GM21360 (cell line): Measurements from ENCODE around the gene TOPBP1.
"Not testable (repeated sequence)": the region's sequence is repeated elsewhere in the genome, so short reads cannot be mapped to it uniquely, and the experiment has no call there.

Source experiments
- ATAC-seq: cut with Tn5 transposase; IDR thresholded peaks from one replicate; pipeline ENCODE4 v1.9.1; 2021; ENCODE audit warnings: mild to moderate bottlenecking, moderate library complexity; ENCODE audit not compliant: unreplicated experiment

The TOPBP1 gene

GRCh38 chr3:133661454-133662277 is at the start of gene TOPBP1:
TSS of gene TOPBP1 (minus strand) at chr3:133661941. CDS start at chr3:133661127, 814 bp downstream.
- peak; percentile 81 for ATAC-seq

- no peak for ATAC-seq
Observed at GRCh38 chr3:133711013-133711412, 49.3 kb upstream of the TOPBP1 start.

GRCh38 chr3:133709139-133709750 is 47.5 kb upstream of the TOPBP1 start:
- ATAC-seq, result no peak

- no peak for ATAC-seq
Observed at GRCh38 chr3:133706033-133706432, 44.3 kb upstream of the TOPBP1 start.

- ATAC-seq, result no peak
Observed at GRCh38 chr3:133703915-133704314, 42.2 kb upstream of the TOPBP1 start.

- no peak for ATAC-seq
Observed at GRCh38 chr3:133701435-133702358, 40.0 kb upstream of the TOPBP1 start.

GRCh38 chr3:133700351-133700750 is 38.6 kb upstream of the TOPBP1 start:
- ATAC-seq, result no peak

- no peak for ATAC-seq
Observed at GRCh38 chr3:133699903-133700302, 38.2 kb upstream of the TOPBP1 start.

- no peak for ATAC-seq
Observed at GRCh38 chr3:133699467-133699866, 37.7 kb upstream of the TOPBP1 start.

- ATAC-seq, result no peak
Observed at GRCh38 chr3:133697960-133698359, 36.2 kb upstream of the TOPBP1 start.

GRCh38 chr3:133695560-133696171 is 33.9 kb upstream of the TOPBP1 start:
- ATAC-seq, result no peak

GRCh38 chr3:133694288-133695268 is 32.8 kb upstream of the TOPBP1 start:
- no peak for ATAC-seq

- ATAC-seq, result no peak
Observed at GRCh38 chr3:133693821-133694220, 32.1 kb upstream of the TOPBP1 start.

- no peak for ATAC-seq
Observed at GRCh38 chr3:133692759-133693158, 31.0 kb upstream of the TOPBP1 start.

- ATAC-seq, result no peak
Observed at GRCh38 chr3:133691273-133692107, 29.7 kb upstream of the TOPBP1 start.

GRCh38 chr3:133677993-133678392 is 16.3 kb upstream of the TOPBP1 start:
- not testable (repeated sequence) for ATAC-seq

- no peak for ATAC-seq
Observed at GRCh38 chr3:133676336-133677118, 14.8 kb upstream of the TOPBP1 start.
